HG02981 (cell line): ENCODE results near the gene GNLY.
A peak's percentile ranks its signal among the peaks of the same experiment; 100 is the strongest.

Experiments used
- ATAC-seq: cut with Tn5 transposase; IDR thresholded peaks from one replicate; pipeline ENCODE4 v1.9.1; 2021; ENCODE audit warnings: mild to moderate bottlenecking, moderate library complexity; ENCODE audit not compliant: unreplicated experiment

Gene GNLY

DNA sequence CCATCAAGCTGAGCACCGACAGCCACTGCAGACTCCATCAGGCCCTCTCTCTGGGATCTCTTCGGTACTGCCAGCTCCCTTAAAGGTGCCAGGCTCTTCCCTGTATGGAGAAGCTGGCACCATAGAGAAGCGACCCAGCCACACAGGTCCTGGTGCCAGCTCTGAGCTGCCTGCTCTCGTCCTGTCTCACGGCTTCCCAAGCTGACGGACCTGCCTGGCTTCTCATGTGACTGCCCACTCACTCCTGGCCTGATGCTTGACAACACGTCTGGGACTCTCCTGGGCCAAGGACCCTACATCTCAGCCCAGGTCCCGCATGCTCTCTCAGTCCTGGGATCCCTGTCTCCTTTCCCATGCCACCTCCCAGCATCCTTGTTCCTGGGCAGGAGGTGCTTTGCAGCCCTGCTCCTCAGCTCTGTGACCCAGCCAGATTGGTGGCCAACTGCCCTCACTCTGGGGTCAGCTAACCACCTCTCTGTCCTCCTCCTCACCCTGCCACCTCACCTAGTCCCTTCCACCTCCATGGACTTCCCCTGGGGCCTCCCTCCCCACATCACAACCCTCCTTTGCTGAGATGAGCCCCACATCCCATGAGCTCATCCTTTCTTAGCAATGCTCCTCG lies 47.2 kb downstream of the GNLY start:
- no peak for ATAC-seq

DNA sequence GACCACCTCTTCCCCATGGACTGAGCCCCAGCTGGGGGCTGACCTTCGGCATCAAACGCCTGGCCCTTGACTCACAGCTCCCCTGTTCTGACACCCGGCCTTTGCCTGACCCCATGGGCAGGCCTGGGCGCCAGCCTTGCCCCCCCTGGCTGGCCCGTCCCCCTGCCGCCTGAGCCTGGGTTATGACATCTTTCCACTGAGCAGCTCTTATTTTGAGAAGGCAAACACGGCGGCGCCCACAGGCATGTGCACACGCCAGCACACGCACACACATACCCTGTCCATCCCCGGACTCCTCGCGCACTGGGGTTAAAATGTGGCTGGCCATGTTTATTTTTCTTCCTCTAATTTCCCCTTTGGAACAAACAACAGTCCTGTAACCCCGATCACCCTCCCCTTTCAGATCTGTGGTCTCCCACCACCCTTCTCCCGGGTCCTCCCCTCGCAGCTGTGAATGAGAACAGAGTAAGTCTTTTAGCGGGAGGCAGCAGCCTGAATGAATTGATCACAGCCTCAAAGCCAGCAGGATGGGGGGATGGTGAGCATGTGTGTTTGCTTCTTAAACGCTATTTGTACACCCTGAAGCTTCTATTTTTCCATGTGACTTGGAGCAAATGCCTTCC lies 47.8 kb downstream of the GNLY start:
- ATAC-seq, result no peak

DNA sequence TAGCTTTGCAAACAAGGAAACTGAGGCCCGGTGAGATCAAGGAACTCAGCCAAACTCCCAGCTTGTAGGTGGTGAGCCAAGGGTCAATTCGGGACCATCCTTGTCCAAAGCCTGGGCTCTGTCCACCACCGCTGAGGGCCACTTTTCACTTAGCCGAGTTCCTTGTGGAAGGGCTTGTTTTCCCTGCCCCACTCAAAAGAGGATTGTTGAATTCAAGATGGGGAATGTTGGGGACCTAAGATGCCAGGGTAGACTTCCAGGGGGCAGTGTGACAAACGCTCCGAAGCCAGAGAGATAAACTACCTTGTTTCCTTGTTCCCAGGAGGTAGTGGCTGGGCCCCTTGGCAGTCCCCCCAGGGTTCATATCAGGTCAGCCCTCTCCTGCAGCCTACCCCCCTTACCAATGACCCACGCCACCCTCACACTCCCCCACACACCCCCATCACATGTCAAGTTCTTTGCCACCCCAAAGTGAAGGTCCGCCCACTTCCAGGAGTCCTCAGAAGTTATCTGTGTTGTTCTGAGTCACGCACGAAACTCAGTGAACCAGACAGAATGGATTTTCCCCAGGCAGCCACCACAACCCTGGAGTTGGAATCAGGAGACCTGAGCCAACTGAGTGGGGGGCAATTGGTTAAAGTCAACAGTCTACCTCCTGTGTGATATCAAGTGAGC lies 49.3 kb downstream of the GNLY start:
- ATAC-seq, result no peak

DNA sequence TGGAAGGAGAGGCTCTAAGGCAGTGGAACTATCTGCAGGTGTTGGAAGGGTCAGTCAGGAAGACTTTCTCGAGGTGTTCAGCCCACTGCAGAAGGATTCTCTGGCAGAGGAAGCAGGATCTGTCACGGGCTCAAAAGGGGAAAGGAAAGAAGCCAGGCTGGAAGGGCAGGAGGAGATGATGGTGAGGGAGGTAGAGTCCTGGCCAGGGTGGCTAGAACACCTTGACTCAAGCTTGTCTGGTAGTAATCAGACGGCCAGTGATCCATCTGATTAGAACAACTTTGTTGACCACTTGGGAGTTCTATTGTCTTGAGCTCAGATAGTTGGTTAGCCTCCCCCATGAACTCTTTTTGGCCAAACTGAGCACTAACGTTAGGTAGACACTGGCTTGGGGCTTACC lies 49.9 kb downstream of the GNLY start:
- no peak for ATAC-seq

DNA sequence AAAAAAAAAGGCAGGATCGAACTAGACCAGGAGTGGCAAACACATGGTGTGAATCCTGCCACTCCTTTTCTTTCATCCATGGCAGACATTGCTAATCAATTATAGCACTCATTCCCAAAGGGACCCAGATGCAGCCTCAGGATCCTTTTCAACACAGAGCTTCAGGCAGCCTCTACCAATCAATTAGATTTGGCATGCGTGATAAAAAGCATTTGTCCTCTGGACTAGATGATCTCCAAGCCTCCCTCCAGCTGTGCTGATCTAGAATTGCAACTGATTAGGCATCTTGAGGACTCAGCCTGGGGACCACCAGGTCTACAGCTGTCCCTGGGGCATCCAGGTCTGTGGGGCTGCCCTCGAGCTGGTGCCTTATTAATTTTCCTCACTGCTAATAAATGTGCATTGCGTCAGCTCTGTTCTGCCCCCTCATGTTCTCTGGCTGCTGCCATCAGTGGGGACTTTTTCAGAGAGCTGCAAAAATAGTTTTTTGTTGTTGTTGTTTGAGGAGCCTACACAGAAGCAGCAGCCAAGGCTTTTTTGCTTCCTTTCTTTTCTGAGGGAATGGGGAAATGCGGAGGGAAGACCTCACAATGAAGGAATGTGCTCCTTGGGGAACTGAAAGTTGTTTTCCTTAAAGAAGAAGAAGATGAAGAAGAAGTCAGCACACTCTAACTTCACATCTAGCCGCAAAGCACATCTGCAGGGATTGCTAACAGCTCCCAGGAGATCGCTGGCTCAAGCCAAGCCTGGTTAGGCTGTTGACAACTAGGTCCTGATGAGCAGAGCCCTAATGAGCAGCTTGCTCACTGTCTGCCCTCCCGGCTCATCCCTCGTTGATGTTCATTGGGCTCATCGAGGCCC lies 50.8 kb downstream of the GNLY start:
- no peak for ATAC-seq

DNA sequence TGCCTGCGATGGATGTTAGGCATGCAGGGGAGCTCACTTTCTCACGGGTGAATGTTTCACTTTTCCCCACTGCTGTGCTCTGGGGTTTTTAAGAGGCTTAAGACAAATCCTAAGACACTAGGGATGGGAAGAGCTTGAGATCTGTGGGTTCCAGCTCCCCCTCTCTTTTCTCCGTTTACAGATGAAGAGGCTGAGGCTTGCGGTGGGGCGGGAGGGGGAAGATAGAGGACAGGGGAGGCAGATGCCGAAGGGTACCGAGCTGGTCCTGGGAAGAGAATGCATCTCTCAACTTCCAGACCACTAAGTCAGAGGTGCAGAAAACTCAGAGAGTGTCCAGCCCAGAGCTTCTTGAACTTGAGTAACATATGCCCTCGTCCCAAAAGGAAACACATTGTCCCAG lies 51.5 kb downstream of the GNLY start:
- ATAC-seq, result no peak

DNA sequence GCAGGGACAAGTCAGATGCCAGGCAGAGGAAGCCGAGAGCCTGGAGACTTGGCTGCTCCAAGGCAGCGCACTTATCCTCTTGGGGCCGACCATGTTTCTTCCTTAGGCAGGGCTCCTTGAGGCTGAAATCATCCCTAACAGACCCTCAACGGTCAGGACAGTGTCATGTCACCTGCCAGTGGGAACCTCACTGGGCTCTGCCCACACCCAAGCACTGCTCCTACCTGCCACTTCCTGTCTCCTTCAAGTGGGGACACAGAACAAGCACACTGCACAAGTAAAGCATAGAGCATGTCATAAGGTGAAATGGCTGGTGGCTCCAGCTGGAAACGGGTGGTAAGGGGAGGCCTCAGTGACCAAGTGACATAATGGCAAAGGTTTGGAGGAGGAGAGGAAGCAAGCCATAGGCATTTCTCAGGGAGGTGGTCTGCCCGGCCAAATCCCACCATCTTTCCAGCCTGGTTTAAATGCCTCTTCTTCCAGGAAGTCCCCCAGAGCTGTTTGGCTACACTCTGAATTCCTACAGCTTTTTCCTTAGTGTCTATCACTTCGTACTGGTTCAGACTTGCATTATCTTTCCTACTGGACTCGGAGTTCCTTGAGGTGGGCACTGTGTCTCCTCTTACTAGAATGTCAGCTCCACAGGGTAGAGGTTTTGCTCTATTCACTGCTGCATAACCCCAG lies 52.3 kb downstream of the GNLY start:
- ATAC-seq, result no peak

DNA sequence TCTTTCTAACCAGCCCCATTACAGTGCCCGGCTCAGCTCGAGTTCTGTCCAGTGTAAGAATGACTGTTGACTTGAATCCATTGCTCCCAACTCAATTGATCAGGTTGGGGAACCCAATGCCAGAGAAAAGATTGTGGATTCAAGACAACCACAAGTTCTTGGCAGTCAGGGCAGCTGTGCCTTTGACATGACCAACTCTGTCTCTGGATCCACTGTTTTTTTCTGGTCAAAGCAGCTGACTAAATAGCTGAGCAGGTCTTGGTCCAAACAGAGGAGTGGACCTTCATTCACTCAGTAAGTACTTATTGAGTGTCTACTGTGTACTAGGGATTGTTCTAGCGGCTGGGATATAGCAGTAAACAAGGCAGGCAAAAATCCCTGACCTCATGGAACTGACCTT lies 53.3 kb downstream of the GNLY start:
- ATAC-seq, result no peak

DNA sequence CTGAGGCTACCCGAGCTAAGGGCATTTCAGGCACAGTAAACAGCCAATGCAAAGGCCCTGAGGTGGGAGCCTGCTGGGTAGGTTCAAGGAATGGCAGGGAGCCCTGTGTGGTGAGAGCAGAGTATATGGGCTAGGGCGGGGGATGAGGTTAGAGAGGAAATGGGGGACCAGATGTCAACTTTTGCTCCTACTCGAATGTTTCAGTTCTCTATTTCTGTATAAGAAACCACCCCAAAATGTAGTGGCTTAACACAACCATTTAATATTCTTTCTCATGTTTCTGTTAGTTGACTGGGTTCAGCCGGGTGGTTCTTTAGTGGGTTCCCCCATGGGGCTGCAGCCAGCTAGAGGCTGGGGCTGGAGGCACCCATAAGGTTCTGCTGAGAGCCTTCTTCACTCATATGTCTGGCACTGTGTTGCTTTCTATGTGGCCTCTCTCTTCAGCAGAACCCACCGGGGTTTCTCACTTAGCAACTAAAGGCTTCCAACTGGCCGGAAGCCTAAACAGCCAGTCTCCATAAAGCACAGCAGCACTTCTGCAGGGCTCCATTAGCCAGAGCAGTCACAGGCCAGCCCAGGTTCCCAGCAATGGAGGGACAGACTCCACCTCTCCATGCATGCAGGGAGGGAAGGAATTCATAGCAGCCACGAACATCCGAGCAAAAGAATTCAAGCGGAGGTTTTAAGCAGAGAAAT lies 54.0 kb downstream of the GNLY start:
- peak; percentile 56 for ATAC-seq
